Trophoblast cell (in vitro differentiated cells and primary cell): ENCODE data around the gene ZNF57.
A peak's percentile ranks its signal among the peaks of the same experiment; 100 is the strongest.

Experiments
- DNase-seq, 2 donors: peaks; one replicate each; pipeline ENCODE4 v3.0.0-alpha.2; 2016
- H2AFZ ChIP-seq: 2 replicates; pipeline ENCODE4 v1.6.1; 2013; ENCODE audit warnings: low read length, moderate library complexity, mild to moderate bottlenecking; ENCODE audit not compliant: insufficient read depth, poor library complexity
- H2AK5ac ChIP-seq: 2 replicates; pipeline ENCODE4 v1.6.1; 2013; ENCODE audit warnings: mild to moderate bottlenecking, low read length
- H2BK120ac ChIP-seq: 2 replicates; pipeline ENCODE4 v1.6.1; 2013; ENCODE audit warnings: low read length, mild to moderate bottlenecking, moderate library complexity; ENCODE audit not compliant: insufficient read depth, poor library complexity
- H2BK12ac ChIP-seq: 2 replicates; pipeline ENCODE4 v1.6.1; 2013; ENCODE audit warnings: mild to moderate bottlenecking, low read length, moderate library complexity
- H2BK5ac ChIP-seq: 2 replicates; pipeline ENCODE4 v1.6.1; 2013; ENCODE audit warnings: low read length, low read depth, moderate library complexity, mild to moderate bottlenecking; ENCODE audit not compliant: poor library complexity
- H3K14ac ChIP-seq: 2 replicates; pipeline ENCODE4 v1.6.1; 2013; ENCODE audit warnings: mild to moderate bottlenecking, low read length
- H3K18ac ChIP-seq: 2 replicates; pipeline ENCODE4 v1.6.1; 2013; ENCODE audit warnings: mild to moderate bottlenecking, low read length
- H3K23ac ChIP-seq: 2 replicates; pipeline ENCODE4 v1.6.1; 2013; ENCODE audit warnings: low read length
- H3K27ac ChIP-seq: 2 replicates; pipeline ENCODE4 v1.5.1; 2013; ENCODE audit warnings: low read depth, mild to moderate bottlenecking, inconsistent platforms, low read length, moderate library complexity
- H3K27me3 ChIP-seq: 2 replicates; pipeline ENCODE4 v1.6.1; 2013; ENCODE audit warnings: inconsistent platforms, mild to moderate bottlenecking, low read length, moderate library complexity; ENCODE audit not compliant: insufficient read depth
- H3K36me3 ChIP-seq, 2 experiments: 1 replicate in 1 of 2; 2 replicates in 1 of 2; pipeline ENCODE4 v1.6.1; 2013; ENCODE audit warnings: low read length in 2 of 2, mild to moderate bottlenecking in 2 of 2, moderate library complexity in 1 of 2; ENCODE audit not compliant: insufficient read depth in 2 of 2, control insufficient read depth in 1 of 2
- H3K4ac ChIP-seq: 2 replicates; pipeline ENCODE4 v1.6.1; 2013; ENCODE audit warnings: low read depth, mild to moderate bottlenecking, low read length, moderate library complexity
- H3K4me1 ChIP-seq, 2 experiments: 1 replicate in 1 of 2; 2 replicates in 1 of 2; pipeline ENCODE4 v1.6.1; 2013; ENCODE audit warnings: low read length in 2 of 2, mild to moderate bottlenecking in 2 of 2, moderate library complexity in 1 of 2; ENCODE audit not compliant: insufficient read depth in 2 of 2, control insufficient read depth in 1 of 2
- H3K4me2 ChIP-seq: 2 replicates; pipeline ENCODE4 v1.6.1; 2013; ENCODE audit warnings: inconsistent platforms, mild to moderate bottlenecking, low read length, moderate library complexity
- H3K4me3 ChIP-seq: 2 replicates; pipeline ENCODE4 v1.5.1; 2013; ENCODE audit warnings: mild to moderate bottlenecking, low read depth, low read length, inconsistent platforms
- H3K79me1 ChIP-seq: one replicate; pipeline ENCODE4 v1.6.1; 2013; ENCODE audit warnings: low read length
- H3K79me2 ChIP-seq: 2 replicates; pipeline ENCODE4 v1.6.1; 2013; ENCODE audit warnings: low read length, mild to moderate bottlenecking; ENCODE audit not compliant: control insufficient read depth, insufficient read depth, poor library complexity
- H3K9ac ChIP-seq: 2 replicates; pipeline ENCODE4 v1.6.1; 2013; ENCODE audit warnings: mild to moderate bottlenecking, low read length
- H3K9me3 ChIP-seq: 2 replicates; pipeline ENCODE4 v1.6.1; 2013; ENCODE audit warnings: low read depth, mild to moderate bottlenecking, control low read depth, inconsistent platforms, low read length; ENCODE audit not compliant: insufficient read depth
- H4K12ac ChIP-seq: 2 replicates; pipeline ENCODE4 v1.6.1; 2013; ENCODE audit warnings: low read depth, mild to moderate bottlenecking, low read length, moderate library complexity
- H4K8ac ChIP-seq: 2 replicates; pipeline ENCODE4 v1.6.1; 2013; ENCODE audit warnings: low read depth, mild to moderate bottlenecking, low read length, moderate library complexity
- H4K91ac ChIP-seq: one replicate; pipeline ENCODE4 v1.6.1; 2013; ENCODE audit warnings: low read depth, mild to moderate bottlenecking, low read length, moderate library complexity
- WGBS: extraction: QIAGEN DNeasy Blood & Tissue Kit; methylation state at CpG from one replicate; pipeline ENCODE4 v1.1.7; 2013; ENCODE audit warnings: missing lambda C conversion rate; ENCODE audit not compliant: insufficient read length, insufficient coverage; ENCODE audit errors: extremely low coverage; 5-methylcytosine and 5-hydroxymethylcytosine counted together

Gene ZNF57

DNA sequence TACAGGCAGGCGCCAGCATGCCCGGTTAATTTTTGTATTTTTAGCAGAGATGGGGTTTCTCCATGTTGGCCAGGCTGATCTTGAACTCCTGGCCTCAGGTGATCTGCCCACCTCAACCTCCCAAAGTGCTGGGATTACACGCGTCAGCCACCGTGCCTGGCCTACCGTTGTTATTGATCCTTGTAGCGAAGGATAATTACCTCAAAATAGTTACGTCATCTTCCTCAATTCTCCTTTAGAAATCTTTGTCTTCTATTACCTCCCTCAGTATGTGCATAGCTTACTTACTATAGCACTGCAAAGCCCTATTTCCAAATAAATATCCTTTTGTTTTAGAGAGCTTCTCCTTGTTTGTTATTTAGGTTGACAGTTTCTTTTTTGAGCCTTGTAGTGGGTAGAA is 67.2 kb downstream of the ZNF57 start:
- peak in 1 of 2 donors; percentile 56 for DNase-seq
- Histone ChIP-seq H3K4me1 (peaks cover 10 to 14% of the 10 kb centered on the region in 2 experiments), H3K4ac (no peak overlapping the region), H3K23ac (no peak overlapping the region), H4K91ac (no peak overlapping the region), H3K27ac (no peak overlapping the region), H3K9me3 (no peaks in the 10 kb centered on the region), H3K27me3 (no peaks in the 10 kb centered on the region), H3K4me3 (no peak overlapping the region), H3K18ac (no peak overlapping the region), H2AK5ac (no peak overlapping the region), H3K36me3 (no peaks in the 10 kb centered on the region), H2BK12ac (no peak overlapping the region), H2BK120ac (peak overlapping the region; percentile 33), H2BK5ac (no peak overlapping the region), H3K79me2 (no peaks in the 10 kb centered on the region), H3K4me2 (no peak overlapping the region), H4K12ac (no peak overlapping the region), H3K9ac (no peak overlapping the region), H4K8ac (no peak overlapping the region), H3K14ac (no peak overlapping the region), H3K79me1 (peaks cover 13% of the 10 kb centered on the region), H2AFZ (no peak overlapping the region)
- WGBS: no CpG with 5 or more reads among the region's 8 CpGs
